G401.6 (cell line): ENCODE results near the gene GCNA.

ENCODE experiments used
- FAIRE-seq: peaks from 2 replicates; lab custom pipeline; 2012; peaks lifted over from hg19 to GRCh38; lab: Jason Lieb, UNC

GCNA gene

GRCh38 chrX:71616672-71617529 lies 38.7 kb downstream of the GCNA start:
- no peak for FAIRE-seq

GRCh38 chrX:71617742-71618141 lies 39.5 kb downstream of the GCNA start:
- no peak for FAIRE-seq

GRCh38 chrX:71618303-71618721 lies 40.1 kb downstream of the GCNA start, which contains the start of gene CXCR3:
Gene CXCR3 (minus strand): TSS chrX:71618511. CDS start chrX:71618449, 62 bp downstream.
- FAIRE-seq = no peak

- FAIRE-seq = no peak
Observed at GRCh38 chrX:71618787-71619186, 40.5 kb downstream of the GCNA start.

- FAIRE-seq = no peak
Observed at GRCh38 chrX:71619193-71619592, 41.0 kb downstream of the GCNA start.

- FAIRE-seq = no peak
Observed at GRCh38 chrX:71619986-71620385, 41.7 kb downstream of the GCNA start.

GRCh38 chrX:71621603-71622002 lies 43.4 kb downstream of the GCNA start:
- no peak for FAIRE-seq

GRCh38 chrX:71622032-71622575 lies 43.9 kb downstream of the GCNA start:
- FAIRE-seq = no peak

- no peak for FAIRE-seq
Observed at GRCh38 chrX:71622576-71623450, 44.6 kb downstream of the GCNA start.

GRCh38 chrX:71623714-71624113 lies 45.5 kb downstream of the GCNA start:
- no peak for FAIRE-seq

GRCh38 chrX:71625471-71625870 lies 47.2 kb downstream of the GCNA start:
- no peak for FAIRE-seq

- no peak for FAIRE-seq
Observed at GRCh38 chrX:71626576-71626975, 48.3 kb downstream of the GCNA start.

- FAIRE-seq = no peak
Observed at GRCh38 chrX:71627588-71628404, 49.6 kb downstream of the GCNA start.

- no peak for FAIRE-seq
Observed at GRCh38 chrX:71629467-71629866, 51.2 kb downstream of the GCNA start.

GRCh38 chrX:71632923-71633657 lies 54.9 kb downstream of the GCNA start:
- FAIRE-seq = no peak

- FAIRE-seq = no peak
Observed at GRCh38 chrX:71634366-71634765, 56.1 kb downstream of the GCNA start.

- no peak for FAIRE-seq
Observed at GRCh38 chrX:71636438-71637252, 58.4 kb downstream of the GCNA start.

- FAIRE-seq = no peak
Observed at GRCh38 chrX:71637253-71637618, 59.0 kb downstream of the GCNA start.

- FAIRE-seq = no peak
Observed at GRCh38 chrX:71637848-71638247, 59.6 kb downstream of the GCNA start.

- no peak for FAIRE-seq
Observed at GRCh38 chrX:71638409-71638808, 60.2 kb downstream of the GCNA start.
